GM18526 (cell line): Measurements from ENCODE around the gene RAB4B.

ENCODE experiments used
- POLR2A ChIP-seq: IDR thresholded peaks from 3 replicates; pipeline ENCODE4 v1.6.1; 2011; ENCODE audit not compliant: insufficient read length; ENCODE audit errors: extremely low read depth

RAB4B gene

GRCh38 chr19:40806423-40807146 is 28.5 kb downstream of the RAB4B start:
- no peak for TF ChIP-seq POLR2A

GRCh38 chr19:40807147-40808020 is 29.3 kb downstream of the RAB4B start:
- no peak for TF ChIP-seq POLR2A

GRCh38 chr19:40808021-40808325 is 29.9 kb downstream of the RAB4B start:
- TF ChIP-seq POLR2A, result no peak

- no peak for TF ChIP-seq POLR2A
Observed at GRCh38 chr19:40808497-40808896, 30.4 kb downstream of the RAB4B start.

GRCh38 chr19:40809358-40810086 is 31.5 kb downstream of the RAB4B start:
- TF ChIP-seq POLR2A, result peak; percentile 5

GRCh38 chr19:40810160-40810559 is 32.1 kb downstream of the RAB4B start:
- no peak for TF ChIP-seq POLR2A

- TF ChIP-seq POLR2A, result no peak
Observed at GRCh38 chr19:40811478-40812341, 33.7 kb downstream of the RAB4B start.

GRCh38 chr19:40813182-40813581 is 35.1 kb downstream of the RAB4B start:
- TF ChIP-seq POLR2A, result no peak

GRCh38 chr19:40815223-40815622 is 37.2 kb downstream of the RAB4B start:
- no peak for TF ChIP-seq POLR2A

GRCh38 chr19:40822161-40822560 is 44.1 kb downstream of the RAB4B start:
- TF ChIP-seq POLR2A, result no peak

GRCh38 chr19:40827386-40828247 is 49.6 kb downstream of the RAB4B start:
- no peak for TF ChIP-seq POLR2A

- TF ChIP-seq POLR2A, result no peak
Observed at GRCh38 chr19:40829205-40829604, 51.2 kb downstream of the RAB4B start.

GRCh38 chr19:40831502-40832430 is 53.7 kb downstream of the RAB4B start:
- no peak for TF ChIP-seq POLR2A
